Endothelial cell of umbilical vein (primary cell): ENCODE measurements around the gene CD53. TPM values are rescaled to one million over a fixed set of nuclear protein-coding genes. Genes with fewer than 3 reads are reported as not detected.

ENCODE experiments used
- BruUV-seq: library from RNA; stranded (reverse); fragments of 400-500 nt; replicated peaks from 2 replicates; lab custom pipeline; 2021; lab: Mats Ljungman, UMichigan
- CTCF ChIA-PET: fragments of 300-600, 350-600 bp; sonication (Branson Sonifier 250); formaldehyde crosslinking; loops from one replicate; lab custom pipeline; 2021; ENCODE audit warnings: antibody characterized with exemption, inconsistent platforms; lab: Charles Lee
- POLR2A ChIA-PET: fragments of 300-600, 350-600 bp; sonication (Branson Sonifier 250); formaldehyde crosslinking; loops from one replicate; lab custom pipeline; 2021; ENCODE audit warnings: antibody characterized with exemption, inconsistent platforms; lab: Charles Lee
- DNase-seq: peaks from one replicate; pipeline ENCODE4 v3.0.0-alpha.2; 2011; ENCODE audit warnings: low read depth, low spot score
- FAIRE-seq: peaks from 2 replicates; lab custom pipeline; 2011; peaks lifted over from hg19 to GRCh38; lab: Jason Lieb, UNC
- H2AFZ ChIP-seq: 2 replicates; pipeline ENCODE4 v1.6.0; 2012; ENCODE audit warnings: low read depth, low read length, control low read depth, inconsistent platforms
- H3K27ac ChIP-seq: 2 replicates; pipeline ENCODE4 v1.5.1; 2011; ENCODE audit warnings: low read depth, mild to moderate bottlenecking, control low read depth, low read length, moderate library complexity; ENCODE audit not compliant: insufficient read depth
- H3K27me3 ChIP-seq, 2 experiments: 2 replicates each; pipeline versions ENCODE4 v1.6.0 to v1.6.1; 2011; ENCODE audit warnings: low read length in 2 of 2, mixed read lengths in 1 of 2; ENCODE audit not compliant: control insufficient read depth in 2 of 2, insufficient read depth in 2 of 2
- H3K36me3 ChIP-seq, 2 experiments: 2 replicates in 1 of 2; 3 replicates in 1 of 2; pipeline ENCODE4 v1.5.1; 2011; ENCODE audit warnings: low read length in 2 of 2, mild to moderate bottlenecking in 1 of 2, moderate library complexity in 1 of 2; ENCODE audit not compliant: control insufficient read depth in 2 of 2, insufficient read depth in 2 of 2; ENCODE audit errors: extremely low read depth in 1 of 2
- H3K4me1 ChIP-seq: 3 replicates; pipeline ENCODE4 v1.5.1; 2011; ENCODE audit warnings: mild to moderate bottlenecking, low read length; ENCODE audit not compliant: control insufficient read depth, insufficient read depth; ENCODE audit errors: extremely low read depth
- H3K4me2 ChIP-seq: 2 replicates; pipeline ENCODE4 v1.6.1; 2011; ENCODE audit warnings: low read length, control low read depth, mixed read lengths; ENCODE audit not compliant: insufficient read depth
- H3K4me3 ChIP-seq, 3 experiments: fragments of 200-600 bp in 1 of 3; sonication (generic), shearing (Covaris generic) in 1 of 3; replicated peaks in 1 of 3; 2 replicates each; pipeline ENCODE4 v1.5.1; 2011 to 2016; ENCODE audit warnings: control low read depth in 3 of 3, low read length in 3 of 3, mild to moderate bottlenecking in 2 of 3, inconsistent platforms in 1 of 3, low read depth in 1 of 3, moderate library complexity in 1 of 3; ENCODE audit not compliant: insufficient read depth in 1 of 3
- H3K79me2 ChIP-seq: 2 replicates; pipeline ENCODE4 v1.6.0; 2012; ENCODE audit warnings: low read length, inconsistent platforms; ENCODE audit not compliant: control insufficient read depth, insufficient read depth
- H3K9ac ChIP-seq: replicated peaks from 2 replicates; pipeline ENCODE3; 2011; ENCODE audit warnings: low read length, control low read depth; ENCODE audit not compliant: insufficient read depth; ENCODE audit errors: extremely low read depth
- H3K9me1 ChIP-seq: replicated peaks from 3 replicates; pipeline ENCODE4 v1.6.0; 2011; ENCODE audit warnings: mild to moderate bottlenecking, low read length; ENCODE audit not compliant: control insufficient read depth, insufficient read depth; ENCODE audit errors: extremely low read depth
- H3K9me3 ChIP-seq: replicated peaks from 2 replicates; pipeline ENCODE4 v1.5.1; 2012; ENCODE audit warnings: low read length, inconsistent platforms; ENCODE audit not compliant: control insufficient read depth, insufficient read depth
- H4K20me1 ChIP-seq: replicated peaks from 2 replicates; pipeline ENCODE3; 2011; ENCODE audit warnings: mild to moderate bottlenecking, low read length; ENCODE audit not compliant: control insufficient read depth, insufficient read depth; ENCODE audit errors: extremely low read depth
- EZH2 ChIP-seq: IDR thresholded peaks from 2 replicates; pipeline ENCODE4 v1.6.1; 2012; ENCODE audit warnings: borderline replicate concordance, low read depth, mild to moderate bottlenecking, moderate library complexity, low read length, inconsistent platforms; ENCODE audit not compliant: severe bottlenecking
- FOS ChIP-seq: IDR thresholded peaks from 2 replicates; pipeline ENCODE4 v1.6.1; 2011; ENCODE audit warnings: mild to moderate bottlenecking, low read length, moderate library complexity, borderline replicate concordance; ENCODE audit not compliant: insufficient read depth
- JUN ChIP-seq: IDR thresholded peaks from 2 replicates; pipeline ENCODE4 v1.6.1; 2011; ENCODE audit warnings: borderline replicate concordance, low read depth; ENCODE audit not compliant: insufficient read length, insufficient read depth
- MAX ChIP-seq: IDR thresholded peaks from 2 replicates; pipeline ENCODE4 v1.6.1; 2011; ENCODE audit not compliant: insufficient read depth, insufficient read length
- MYC ChIP-seq: IDR thresholded peaks from one replicate; pipeline ENCODE4 v1.6.1; 2011; ENCODE audit warnings: mild to moderate bottlenecking, low read depth, low read length
- POLR2A ChIP-seq: IDR thresholded peaks from 2 replicates; pipeline ENCODE4 v1.6.1; 2012; ENCODE audit warnings: low read depth, mild to moderate bottlenecking, control low read depth, low read length
- POLR2AphosphoS5 ChIP-seq: IDR thresholded peaks from 2 replicates; pipeline ENCODE4 v1.6.1; 2012; ENCODE audit warnings: low read depth, mild to moderate bottlenecking, control low read depth, low read length, moderate library complexity; ENCODE audit not compliant: insufficient read depth
- dilution Hi-C: fragments of 300-500 bp; cut with MboI; formaldehyde crosslinking; loops from one replicate; pipeline ENCODE4 v1.15.0; 2019; ENCODE audit warnings: low sequenced_read_pairs; ENCODE audit not compliant: extremely low pct_ligation_motif_present
- intact Hi-C: fragments of 100-400 bp; cut with micrococcal nuclease; formaldehyde crosslinking; loops from one replicate; pipeline ENCODE4 v1.10.0; 2022
- polyA plus RNA-seq, 4 experiments: library from polyadenylated mRNA; depleted of rRNA in 3 of 4; stranded (reverse) in 3 of 4; unstranded in 1 of 4; fragments of >200 nt; gene quantifications; 2 replicates each; pipeline versions ENCODE4 v1.2.1 to v1.2.3, GENCODE V29; 2011 to 2012; ENCODE audit warnings: missing spikeins in 1 of 4
- total RNA-seq: library from RNA; stranded (reverse); gene quantifications from 2 replicates; pipeline ENCODE4 v1.2.3, GENCODE V29; 2021
- TF ChIP-seq, protein P1 (sequence below), 2 donors: IDR thresholded peaks; 1 replicate in 1 of 2; 2 replicates in 1 of 2; pipeline ENCODE4 v1.5.1; 2011; ENCODE audit warnings: low read length in 2 of 2, mild to moderate bottlenecking in 2 of 2, moderate library complexity in 2 of 2, control low read depth in 1 of 2, inconsistent platforms in 1 of 2, low read depth in 1 of 2; ENCODE audit not compliant: insufficient read depth in 1 of 2; ENCODE audit errors: extremely low read depth in 1 of 2

CD53 gene
- total and polyA plus RNA-seq, 2 donors (not counting 3 experiments of a cell fraction or from before 2014, with no cell fraction given): 0.35 TPM; not detected in 1

- Histone ChIP-seq H3K27ac (no peak overlapping the region), H3K9ac (no peak overlapping the region), H3K79me2 (no peaks in the 10 kb centered on the region), H3K9me1 (no peaks in the 10 kb centered on the region), H3K4me2 (no peak overlapping the region), H3K27me3 (no peaks in the 10 kb centered on the region), H2AFZ (no peak overlapping the region), H3K9me3 (no peaks in the 10 kb centered on the region), H3K4me3 (no peak overlapping the region), H3K36me3 (no peaks in the 10 kb centered on the region), H4K20me1 (no peaks in the 10 kb centered on the region), H3K4me1 (no peaks in the 10 kb centered on the region)
- intact Hi-C loops: no loop called here
- DNase-seq (no peak), FAIRE-seq (no peak)
- dilution Hi-C loops: no loop called here
- ChIA-PET POLR2A (no interaction called here), CTCF (no interaction called here)
- TF ChIP-seq POLR2AphosphoS5: no peak
- TF ChIP-seq JUN: no peak
- no peak for TF ChIP-seq MAX
- TF ChIP-seq, protein P1, sequence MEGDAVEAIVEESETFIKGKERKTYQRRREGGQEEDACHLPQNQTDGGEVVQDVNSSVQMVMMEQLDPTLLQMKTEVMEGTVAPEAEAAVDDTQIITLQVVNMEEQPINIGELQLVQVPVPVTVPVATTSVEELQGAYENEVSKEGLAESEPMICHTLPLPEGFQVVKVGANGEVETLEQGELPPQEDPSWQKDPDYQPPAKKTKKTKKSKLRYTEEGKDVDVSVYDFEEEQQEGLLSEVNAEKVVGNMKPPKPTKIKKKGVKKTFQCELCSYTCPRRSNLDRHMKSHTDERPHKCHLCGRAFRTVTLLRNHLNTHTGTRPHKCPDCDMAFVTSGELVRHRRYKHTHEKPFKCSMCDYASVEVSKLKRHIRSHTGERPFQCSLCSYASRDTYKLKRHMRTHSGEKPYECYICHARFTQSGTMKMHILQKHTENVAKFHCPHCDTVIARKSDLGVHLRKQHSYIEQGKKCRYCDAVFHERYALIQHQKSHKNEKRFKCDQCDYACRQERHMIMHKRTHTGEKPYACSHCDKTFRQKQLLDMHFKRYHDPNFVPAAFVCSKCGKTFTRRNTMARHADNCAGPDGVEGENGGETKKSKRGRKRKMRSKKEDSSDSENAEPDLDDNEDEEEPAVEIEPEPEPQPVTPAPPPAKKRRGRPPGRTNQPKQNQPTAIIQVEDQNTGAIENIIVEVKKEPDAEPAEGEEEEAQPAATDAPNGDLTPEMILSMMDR (IDR thresholded peaks at IDR 0.05; ENCODE audit: extremely low read depth in 1 of 2, insufficient read depth in 1 of 2, low read depth in 1 of 2, low read length in 2 of 2): no peak
- no peak for TF ChIP-seq POLR2A
- no peak for TF ChIP-seq MYC
- no peak for TF ChIP-seq FOS
- TF ChIP-seq EZH2: no peak
- BruUV-seq: no TSS peak
These were observed 23.1 kb downstream of the CD53 start for GRCh38 chr1:110896090-110896489.
